GM23338 (cell line): ENCODE data around the gene BCAS1.

Experiments
- CREB1 ChIP-seq: fragments of 250-450 bp; sonication (Bioruptor Pico); IDR thresholded peaks from 2 replicates; pipeline ENCODE4 v1.5.0; 2020; ENCODE audit warnings: low read depth, mild to moderate bottlenecking, moderate library complexity
- CTCF ChIP-seq, 2 experiments: fragments of 200-600 bp in 1 of 2; sonication (generic) in 1 of 2; conservative IDR thresholded peaks; 2 replicates each; pipeline versions ENCODE4 v1.5.1 to v1.6.1; 2016 to 2017; ENCODE audit warnings: antibody characterized with exemption in 2 of 2, low read depth in 2 of 2, mild to moderate bottlenecking in 2 of 2, moderate library complexity in 1 of 2
- NANOG ChIP-seq: IDR thresholded peaks from 2 replicates; pipeline ENCODE4 v1.6.1; 2016; ENCODE audit warnings: antibody characterized with exemption, borderline replicate concordance
- POLR2AphosphoS5 ChIP-seq: IDR thresholded peaks from 2 replicates; pipeline ENCODE4 v1.6.1; 2016; ENCODE audit warnings: antibody characterized with exemption, low read depth
- REST ChIP-seq: IDR thresholded peaks from one replicate; pipeline ENCODE4 v1.6.1; 2018; ENCODE audit warnings: antibody characterized with exemption; ENCODE audit not compliant: unreplicated experiment
- ZNF114 ChIP-seq: fragments of 250-450 bp; sonication (Bioruptor Pico); IDR thresholded peaks from 2 replicates; pipeline ENCODE4 v1.5.0; 2020; ENCODE audit warnings: mild to moderate bottlenecking, moderate library complexity

- TF ChIP-seq CTCF (conservative IDR thresholded peaks at IDR 0.05; ENCODE audit: low read depth in 2 of 2) (no peak), POLR2AphosphoS5 (no peak), REST (no peak), CREB1 (CRISPR knock-in tag) (no peak), ZNF114 (CRISPR knock-in tag) (no peak), NANOG (no peak)
Observed at GRCh38 chr20:54020868-54021267, 49.5 kb downstream of the BCAS1 start.
